GF-D8 (cell line): Measurements from ENCODE around the gene PRR29.

Experiments
- DNase-seq: peaks from one replicate; lab custom pipeline; 2025; lab: John Stamatoyannopoulos, UW

PRR29 gene

DNA sequence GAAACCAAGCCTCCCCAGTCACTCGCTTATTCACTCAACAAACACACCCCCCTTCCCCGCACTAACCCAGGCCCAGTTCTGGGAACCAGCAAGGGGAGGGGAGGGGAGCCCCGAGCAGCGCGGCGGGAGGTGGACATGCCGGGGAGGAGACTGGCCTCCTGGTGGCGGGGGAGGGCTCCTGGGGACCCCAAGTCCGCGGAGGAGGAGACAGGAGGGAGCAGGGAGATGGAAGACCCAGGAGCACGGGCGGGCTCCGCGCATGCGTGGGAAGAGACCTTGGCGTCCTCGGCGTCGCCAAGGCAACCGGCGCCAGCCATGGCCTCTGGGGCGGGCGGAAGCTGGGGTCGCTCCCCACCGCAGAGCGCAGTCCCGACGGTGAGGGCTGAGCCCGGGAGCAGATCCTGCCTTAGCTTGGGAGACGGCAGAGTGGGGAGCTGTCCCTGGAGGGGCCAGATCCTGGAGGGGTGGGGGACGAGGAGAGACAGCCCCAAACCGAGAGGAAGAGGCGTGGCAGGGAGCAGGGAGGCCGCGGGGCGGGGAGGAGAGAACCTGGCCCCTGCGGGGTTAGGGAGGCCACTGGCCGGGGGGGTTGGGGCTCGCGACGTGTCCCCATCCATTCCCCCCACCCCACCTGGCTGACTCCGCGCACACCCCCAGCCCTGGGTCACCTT is at the start of gene PRR29:
Gene PRR29 (plus strand): TSS at position 302 of the 671 bp plus-strand sequence. CDS start 14 bp downstream, at position 316.
- DNase-seq, result no peak

DNA sequence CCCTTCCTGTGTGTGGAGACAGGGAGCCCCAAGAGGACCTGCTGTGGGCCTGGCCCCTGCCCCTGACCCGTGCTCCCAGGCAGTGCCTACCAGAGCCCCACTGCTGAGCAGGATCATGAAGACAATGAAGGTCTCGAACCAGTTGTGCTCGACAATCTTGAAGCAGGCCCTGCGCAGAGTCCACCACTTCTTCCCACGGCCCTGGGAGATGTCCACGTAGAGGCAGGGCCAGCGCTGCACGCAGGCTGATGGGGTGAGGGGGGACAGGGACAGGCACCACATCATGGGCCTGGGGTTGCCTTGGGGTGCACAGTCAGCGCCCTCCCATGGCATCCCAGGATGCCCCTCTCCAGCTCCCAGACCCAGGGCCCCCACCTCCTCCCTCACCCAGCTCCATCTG is 49.6 kb upstream of the PRR29 start:
- DNase-seq, result no peak

GRCh38 chr17:63949576-63950250 is 48.4 kb upstream of the PRR29 start:
- no peak for DNase-seq

DNA sequence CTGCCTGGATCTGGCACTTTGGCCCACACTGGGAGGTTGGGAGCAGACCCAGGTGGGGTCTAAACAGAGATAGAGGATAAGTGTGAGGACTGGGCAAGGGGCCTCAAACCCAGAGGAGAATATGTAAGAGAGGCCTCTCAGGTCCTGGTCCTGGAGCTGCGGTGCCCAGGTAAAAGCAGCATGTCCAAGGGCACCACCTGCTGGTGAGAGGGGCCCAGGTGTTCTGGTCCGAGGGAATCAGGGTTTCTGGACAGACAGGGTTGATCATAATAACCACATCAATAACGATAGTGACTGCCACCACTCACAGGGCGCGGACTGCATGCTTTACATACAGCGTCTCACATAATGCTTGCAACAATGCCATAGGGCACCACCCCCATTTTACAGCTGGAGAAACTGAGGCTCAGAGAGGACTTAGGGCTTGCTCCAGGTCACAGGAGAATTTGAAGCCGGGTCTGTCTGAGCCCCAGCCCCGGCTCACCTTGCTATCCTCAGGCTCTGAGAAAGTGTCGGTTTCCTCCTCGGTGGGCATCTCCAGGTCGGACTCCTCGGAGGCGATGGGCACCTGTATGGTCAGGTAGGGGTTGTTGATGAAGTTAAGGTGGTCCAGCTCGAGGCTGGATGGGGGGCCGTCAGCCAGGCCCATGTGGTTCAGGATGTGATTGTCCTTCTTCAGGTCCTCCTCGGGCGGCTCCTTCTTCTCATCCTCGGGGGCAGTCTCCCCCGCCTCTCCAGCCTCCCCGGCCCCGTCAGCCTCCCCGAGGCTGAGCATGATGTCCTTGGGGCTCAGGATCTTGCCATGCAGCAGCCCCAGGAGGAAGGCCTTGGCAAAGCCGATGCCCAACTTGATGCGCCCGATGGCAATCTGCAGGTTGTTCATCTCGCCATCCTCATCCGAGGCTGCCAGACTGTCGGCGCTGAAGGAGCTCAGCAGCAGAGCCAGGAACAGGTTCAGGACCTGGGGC is 46.9 kb upstream of the PRR29 start:
- DNase-seq, result no peak

- DNase-seq, result no peak
Measured at GRCh38 chr17:63954402-63955063, 43.6 kb upstream of the PRR29 start.

DNA sequence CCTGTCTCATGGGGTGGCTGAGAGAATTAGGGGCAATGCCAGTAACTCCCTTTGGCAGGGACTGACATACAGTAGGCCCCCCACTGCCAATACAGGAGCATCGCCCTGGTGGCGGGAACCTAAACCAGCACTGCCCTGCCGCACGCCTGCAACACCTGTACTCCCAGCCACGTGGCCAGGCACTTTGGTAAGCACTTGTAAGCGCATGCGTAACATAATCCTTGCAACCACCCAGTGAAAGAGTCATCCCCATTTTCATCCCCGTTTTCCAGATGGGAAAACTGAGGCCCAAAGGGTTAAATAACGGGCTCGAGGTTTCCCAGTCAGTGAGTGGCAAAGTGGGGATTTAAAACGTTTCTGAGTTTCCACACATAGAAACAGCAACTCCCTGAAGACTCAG is 42.9 kb upstream of the PRR29 start:
- DNase-seq, result no peak

- DNase-seq, result no peak
Measured at GRCh38 chr17:63955791-63956190, 42.4 kb upstream of the PRR29 start.

GRCh38 chr17:63956296-63956920 is 41.7 kb upstream of the PRR29 start:
- DNase-seq, result no peak

DNA sequence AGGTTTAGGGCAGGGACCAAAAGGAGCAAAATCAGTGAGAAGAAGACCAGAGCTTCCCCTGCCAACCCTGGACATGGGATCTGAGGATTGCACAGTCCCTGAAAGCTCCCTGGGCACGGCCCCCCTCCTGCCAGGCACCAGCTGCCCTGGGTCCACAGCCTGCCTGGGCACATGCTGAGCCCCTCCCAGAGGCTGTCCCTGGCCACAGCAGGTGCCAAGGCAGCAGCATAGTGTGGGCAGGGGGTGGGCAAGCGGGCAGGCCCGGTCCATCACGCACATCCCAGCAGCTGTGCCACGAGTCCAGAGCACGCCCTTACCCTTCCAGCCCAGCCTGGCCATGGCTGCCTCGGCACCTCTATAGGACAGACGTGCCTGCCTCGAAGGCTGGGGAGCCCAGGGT is 38.1 kb upstream of the PRR29 start:
- no peak for DNase-seq

- DNase-seq, result no peak
Measured at GRCh38 chr17:63960430-63960829, 37.7 kb upstream of the PRR29 start.

- no peak for DNase-seq
Measured at GRCh38 chr17:63961355-63962212, 36.6 kb upstream of the PRR29 start.

- DNase-seq, result no peak
Measured at GRCh38 chr17:63962298-63962744, 35.8 kb upstream of the PRR29 start.

DNA sequence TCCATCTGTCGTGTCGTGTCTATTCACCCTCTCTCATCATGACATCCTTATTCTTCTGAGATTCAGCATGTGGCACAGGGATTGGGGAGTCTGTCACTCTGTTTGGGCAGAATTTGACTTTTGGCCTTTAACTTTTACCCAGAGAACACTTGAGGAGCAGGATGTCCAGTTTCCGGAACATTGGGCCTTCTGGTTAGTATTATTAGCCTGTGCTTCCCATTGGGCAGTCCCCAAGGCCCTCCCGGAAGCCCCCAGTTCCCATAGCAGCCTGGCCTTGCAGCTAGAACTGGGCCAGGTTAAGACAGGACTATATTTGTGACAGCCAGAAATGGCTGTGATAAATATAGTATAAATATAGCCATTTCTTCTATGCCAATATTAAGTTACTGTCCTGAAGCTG is 35.0 kb upstream of the PRR29 start:
- DNase-seq, result no peak

DNA sequence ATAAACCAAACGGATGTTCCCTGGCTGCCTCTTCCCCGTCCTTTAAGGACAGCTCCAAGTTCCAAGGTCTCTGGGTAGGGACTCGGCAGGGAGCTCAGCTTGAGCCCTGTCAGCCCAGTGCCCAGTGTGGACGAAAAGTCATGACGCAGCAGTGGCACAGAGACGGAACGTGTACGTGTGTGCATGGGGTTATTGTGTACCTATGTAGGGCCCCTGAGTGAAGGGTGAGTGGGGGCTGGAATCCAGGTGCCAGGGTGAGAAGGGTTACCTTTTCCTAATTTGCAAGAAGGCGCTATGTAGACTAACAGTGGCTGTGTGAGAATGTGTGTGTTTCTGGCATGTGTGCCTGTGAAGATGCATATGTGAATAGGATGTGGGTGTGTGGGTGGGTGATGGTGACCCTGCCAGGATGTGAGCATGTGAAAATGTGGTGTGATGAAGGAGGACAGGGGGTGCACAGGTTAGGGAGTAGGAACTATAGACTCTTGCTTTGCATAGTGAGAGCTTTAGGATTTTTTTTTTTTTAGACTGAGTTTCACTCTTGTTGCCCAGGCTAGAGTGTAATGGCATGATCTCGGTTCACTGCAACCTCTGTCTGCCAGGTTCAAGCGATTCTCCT is 31.4 kb upstream of the PRR29 start:
- DNase-seq, result no peak

DNA sequence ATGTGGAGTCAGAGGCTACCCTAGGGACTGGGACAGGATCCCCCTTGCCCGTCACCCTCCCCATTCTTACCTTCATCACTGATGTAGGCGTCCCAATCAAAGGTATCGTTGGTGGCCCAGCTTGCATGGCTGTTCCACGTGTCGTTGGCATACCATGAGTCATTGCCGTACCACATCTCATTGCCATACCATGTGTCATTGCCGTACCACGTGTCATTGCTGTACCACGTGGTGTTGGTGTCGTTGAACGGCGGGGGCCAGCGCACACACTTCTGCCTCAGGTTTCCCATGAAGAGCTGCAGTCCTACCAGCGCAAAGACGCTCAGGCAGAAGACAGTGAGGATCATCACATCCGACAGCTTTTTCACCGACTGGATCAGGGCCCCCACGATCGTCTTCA is 30.2 kb upstream of the PRR29 start:
- DNase-seq, result no peak

DNA sequence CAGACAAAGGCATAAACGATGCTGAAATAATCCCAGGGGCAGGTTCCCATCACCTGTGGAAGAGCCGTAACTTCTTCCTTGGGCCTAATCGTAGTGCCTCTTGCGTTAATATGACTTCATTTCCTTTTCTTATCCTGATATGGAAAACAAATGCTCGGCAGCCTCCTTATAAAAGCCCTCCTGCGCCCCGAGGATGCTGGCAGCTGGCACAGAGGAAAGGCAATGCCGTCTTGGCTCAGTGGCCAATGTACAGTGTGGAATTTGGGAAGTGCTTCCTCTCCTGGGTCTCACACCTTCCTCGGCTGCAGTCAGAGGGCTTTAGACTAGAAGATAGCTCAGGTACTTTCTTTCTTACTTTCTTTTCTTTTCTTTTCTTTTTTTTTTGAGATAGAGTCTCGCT is 28.9 kb upstream of the PRR29 start:
- DNase-seq, result no peak

DNA sequence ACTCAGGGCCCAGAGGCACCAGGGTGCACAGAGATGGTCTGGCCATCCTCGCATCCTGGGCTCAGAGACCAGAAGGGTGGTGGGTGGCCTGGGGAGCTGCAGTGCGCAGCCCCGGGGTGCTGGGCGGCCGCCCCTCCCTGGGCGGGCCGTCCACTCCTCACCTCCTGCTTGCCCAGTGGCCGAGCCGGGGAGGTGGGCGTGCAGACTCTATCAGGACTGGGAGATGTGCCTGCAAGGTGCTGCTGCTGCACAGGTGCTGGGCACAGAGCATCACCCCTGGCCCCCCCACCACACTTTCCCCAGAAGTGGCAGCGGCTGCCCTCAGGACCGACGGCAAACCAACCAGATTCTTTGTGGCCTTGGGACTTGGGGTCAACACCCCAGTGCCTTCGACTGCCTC is 25.4 kb upstream of the PRR29 start, which contains the start of gene SCN4A:
Gene SCN4A (minus strand): TSS at position 123 of the 400 bp plus-strand sequence. CDS start 77 bp downstream, at position 46.
- no peak for DNase-seq

DNA sequence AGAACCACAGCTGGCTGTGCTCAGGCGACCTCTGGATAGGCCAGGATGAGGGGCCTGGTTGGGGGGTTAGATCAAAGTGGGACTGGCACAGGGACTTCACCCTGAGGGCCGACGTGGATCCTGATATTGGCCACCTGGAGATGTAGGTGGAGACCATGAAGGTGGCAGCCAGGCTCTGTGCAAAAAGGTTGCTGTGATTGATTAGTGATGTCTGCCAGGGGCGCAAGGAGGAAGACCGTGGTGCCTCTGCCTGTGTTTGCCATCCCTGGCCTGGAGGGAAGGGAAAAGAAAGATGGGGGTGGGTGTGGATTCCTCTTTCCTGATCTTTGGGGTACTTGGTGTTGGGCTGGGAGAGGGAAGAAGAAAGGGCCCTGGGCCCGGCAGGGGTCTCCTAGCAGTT is 24.9 kb upstream of the PRR29 start:
- no peak for DNase-seq

DNA sequence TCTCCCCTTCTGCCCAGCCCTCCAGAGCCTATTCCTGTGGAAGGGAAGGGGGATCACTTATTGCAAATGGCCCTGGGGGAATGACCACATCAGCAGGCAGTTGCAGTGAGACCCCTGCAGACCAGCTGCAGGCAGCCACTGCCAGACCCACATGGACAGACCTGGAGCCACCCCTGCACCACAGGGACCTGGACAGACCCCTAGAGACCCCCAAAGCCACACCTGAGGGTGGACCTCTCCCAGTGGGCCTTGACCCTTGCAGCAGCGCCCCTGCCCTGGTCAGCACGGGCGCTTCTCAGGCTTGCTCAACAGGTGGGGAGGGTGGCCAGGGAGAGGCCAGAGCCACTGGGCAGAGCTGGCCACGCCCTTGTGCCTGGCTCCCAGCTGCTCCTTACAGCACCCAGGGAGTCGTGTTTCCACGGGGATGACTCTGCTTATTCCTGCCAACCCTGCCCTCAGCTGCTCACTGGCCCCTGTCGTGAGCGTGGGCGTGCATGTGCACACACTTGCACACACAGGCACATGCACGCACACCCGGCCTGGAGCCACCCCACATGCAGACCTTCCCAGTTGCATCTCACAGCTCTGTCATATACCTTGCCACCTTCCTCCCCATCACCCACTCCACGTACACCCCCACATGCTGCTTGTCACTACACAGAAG is 24.1 kb upstream of the PRR29 start:
- DNase-seq, result no peak
